Peyer's patch (tissue), 4 donors: ENCODE measurements around the gene DACT2. TPM values are rescaled to one million over a fixed set of nuclear protein-coding genes. Genes with fewer than 3 reads are reported as not detected.
"Not testable (repeated sequence)": the region's sequence is repeated elsewhere in the genome, so short reads cannot be mapped to it uniquely, and the experiment has no call there.

Source experiments
- DNase-seq, 3 donors: peaks; one replicate each; pipeline ENCODE4 v3.0.0-alpha.2; 2017 to 2019
- H3K27ac ChIP-seq, 4 donors: fragments of 200-600 bp; sonication (generic); one replicate each; pipeline ENCODE4 v1.5.1; 2016 to 2019
- H3K27me3 ChIP-seq, 2 donors: fragments of 200-600 bp; sonication (generic); one replicate each; pipeline ENCODE4 v1.5.1; 2019
- H3K36me3 ChIP-seq, 3 donors: fragments of 200-600 bp; sonication (generic); one replicate each; pipeline ENCODE4 v1.5.1; 2016 to 2019
- H3K4me1 ChIP-seq, 4 donors: fragments of 200-600 bp; sonication (generic); one replicate each; pipeline ENCODE4 v1.5.1; 2016 to 2019
- H3K4me3 ChIP-seq, 4 donors: fragments of 200-600 bp; sonication (generic); 1 replicate in 3 of 4; 2 replicates in 1 of 4; pipeline ENCODE4 v1.5.1; 2016 to 2019; ENCODE audit warnings: mild to moderate bottlenecking in 1 of 4
- H3K9me3 ChIP-seq, 4 donors: fragments of 200-600 bp; sonication (generic); one replicate each; pipeline ENCODE4 v1.5.1; 2016 to 2019; ENCODE audit warnings: mild to moderate bottlenecking in 1 of 4
- CTCF ChIP-seq, 6 experiments: fragments of 450-650 bp in 4 of 6; fragments of 200-600 bp in 2 of 6; sonication (generic) in 1 of 6; IDR thresholded peaks; one replicate each; pipeline ENCODE4 v1.5.1; 2017 to 2019; ENCODE audit warnings: antibody characterized with exemption in 6 of 6, mild to moderate bottlenecking in 3 of 6, moderate library complexity in 1 of 6
- POLR2A ChIP-seq, 2 donors: fragments of 450-650 bp; IDR thresholded peaks; one replicate each; pipeline ENCODE4 v1.5.1; 2017; ENCODE audit warnings: antibody characterized with exemption in 2 of 2, mild to moderate bottlenecking in 2 of 2, moderate library complexity in 2 of 2
- total RNA-seq, 4 donors: library from RNA; depleted of rRNA; stranded (reverse); fragments of >200 nt; gene quantifications; one replicate each; pipeline ENCODE4 v1.1.0, GENCODE V29; 2016

Gene DACT2
- total RNA-seq, 4 donors from 2014 or later = 0.35 to 2.7 (median 1.8) TPM

GRCh38 chr6:168284187-168284586, 35.4 kb downstream of the DACT2 start:
- no peak overlapping the region for H3K27ac ChIP-seq
- H3K4me1 ChIP-seq = no peaks in the 10 kb centered on the region
- no peak for TF ChIP-seq POLR2A (IDR thresholded peaks at IDR 0.05)
- no peak for TF ChIP-seq CTCF (IDR thresholded peaks at IDR 0.05)
- DNase-seq = peak in 1 of 3 donors; percentile 27
- no peaks in the 10 kb centered on the region for H3K36me3 ChIP-seq
- H3K4me3 ChIP-seq = no peak overlapping the region
- no peaks in the 10 kb centered on the region for H3K27me3 ChIP-seq
- H3K9me3 ChIP-seq = no peaks in the 10 kb centered on the region

DNA sequence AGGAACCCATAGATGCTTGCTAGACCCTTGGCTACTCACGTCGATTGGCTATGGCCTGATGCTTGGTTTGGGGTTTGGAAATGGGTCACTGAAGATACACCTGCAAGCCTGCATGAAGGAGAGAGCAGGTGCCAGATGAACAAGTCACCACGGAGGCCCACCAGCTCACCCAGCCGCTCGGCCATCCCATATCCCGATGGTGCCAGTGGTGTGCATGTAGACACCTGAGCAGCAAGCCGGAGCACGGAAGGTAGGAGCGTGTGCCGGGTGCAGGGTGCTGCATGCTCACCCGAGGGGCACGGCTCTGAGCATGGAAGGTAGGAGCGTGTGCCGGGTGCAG, 35.9 kb downstream of the DACT2 start:
- Histone ChIP-seq H3K9me3 (no peaks in the 10 kb centered on the region), H3K4me3 (no peak overlapping the region), H3K27ac (no peak overlapping the region), H3K36me3 (no peaks in the 10 kb centered on the region), H3K4me1 (no peaks in the 10 kb centered on the region), H3K27me3 (no peaks in the 10 kb centered on the region)
- TF ChIP-seq CTCF (IDR thresholded peaks at IDR 0.05) = no peak
- TF ChIP-seq POLR2A (IDR thresholded peaks at IDR 0.05) = no peak
- DNase-seq = peak in 1 of 3 donors; percentile 26

- H3K9me3 ChIP-seq = no peaks in the 10 kb centered on the region
- H3K4me3 ChIP-seq = no peak overlapping the region
- peak in 2 of 3 donors; percentile 66 to 82 for DNase-seq
- H3K4me1 ChIP-seq = no peaks in the 10 kb centered on the region
- no peaks in the 10 kb centered on the region for H3K36me3 ChIP-seq
- peak in 3 of 6 experiments; percentile 18 to 38 (median 23) for TF ChIP-seq CTCF (IDR thresholded peaks at IDR 0.05)
- no peak for TF ChIP-seq POLR2A (IDR thresholded peaks at IDR 0.05)
- H3K27ac ChIP-seq = no peak overlapping the region
- H3K27me3 ChIP-seq = no peaks in the 10 kb centered on the region
These were observed 36.4 kb downstream of the DACT2 start for GRCh38 chr6:168282985-168283685.

DNA sequence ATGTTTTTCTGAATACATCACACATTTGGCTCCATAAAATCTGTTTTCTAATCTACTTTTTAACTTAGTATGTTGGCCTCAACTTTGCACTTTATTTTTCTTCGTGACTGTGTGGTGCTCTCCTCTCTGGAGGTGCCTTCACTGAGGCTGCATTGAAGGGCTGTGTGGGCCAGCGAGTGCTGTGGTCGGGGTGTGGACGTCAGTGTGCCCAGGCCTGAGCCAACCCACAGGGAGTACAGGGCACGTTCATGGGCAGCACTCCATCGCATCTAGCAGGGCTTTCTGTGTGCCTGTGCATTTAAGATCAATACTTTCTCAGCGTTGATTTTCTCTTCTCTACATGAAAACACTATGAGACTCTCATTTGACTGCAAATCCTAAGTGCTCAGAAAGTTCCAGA, 37.8 kb downstream of the DACT2 start:
- Histone ChIP-seq H3K4me3 (no peak overlapping the region), H3K4me1 (no peaks in the 10 kb centered on the region), H3K27ac (no peak overlapping the region), H3K36me3 (no peaks in the 10 kb centered on the region), H3K27me3 (no peaks in the 10 kb centered on the region), H3K9me3 (no peaks in the 10 kb centered on the region)
- TF ChIP-seq CTCF (IDR thresholded peaks at IDR 0.05) (no peak), POLR2A (IDR thresholded peaks at IDR 0.05) (no peak)
- no peak for DNase-seq

DNA sequence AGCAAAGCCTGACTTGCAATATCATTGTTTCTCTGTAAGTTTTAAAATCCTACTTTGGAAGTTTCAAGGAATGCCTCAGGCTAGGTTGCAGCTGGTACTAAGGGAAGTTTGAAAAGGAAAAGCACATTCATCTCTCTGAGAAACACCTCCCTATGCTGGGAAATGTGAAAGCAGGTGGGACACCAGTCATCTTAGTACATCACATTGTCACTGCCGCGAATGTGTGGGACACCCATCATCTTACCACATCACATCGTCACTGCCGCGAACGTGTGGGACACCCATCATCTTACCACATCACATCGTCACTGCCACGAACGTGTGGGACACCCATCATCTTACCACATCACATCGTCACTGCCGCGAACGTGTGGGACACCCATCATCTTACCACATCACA, 38.3 kb downstream of the DACT2 start:
- H3K36me3 ChIP-seq, H3K27ac ChIP-seq, H3K4me3 ChIP-seq, H3K9me3 ChIP-seq, H3K4me1 ChIP-seq, H3K27me3 ChIP-seq, DNase-seq: not testable (repeated sequence)

DNA sequence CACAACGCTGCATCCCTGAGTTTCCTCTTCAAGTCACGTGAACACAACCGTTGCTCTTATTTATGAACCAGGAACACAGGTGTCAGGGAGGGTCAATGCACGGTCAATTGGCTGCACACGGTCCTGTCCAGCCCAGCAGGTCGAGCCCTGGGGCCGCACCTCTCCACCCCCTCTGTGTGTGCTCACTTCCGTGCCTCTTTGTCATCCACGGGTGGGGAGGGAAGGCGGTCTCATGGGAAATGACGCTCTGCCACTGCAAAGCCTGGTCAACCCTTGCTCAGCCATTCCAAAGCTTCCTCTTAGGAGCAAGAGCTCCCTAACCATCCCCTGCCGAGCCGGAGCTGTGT, 38.7 kb downstream of the DACT2 start:
- TF ChIP-seq CTCF (IDR thresholded peaks at IDR 0.05) (no peak), POLR2A (IDR thresholded peaks at IDR 0.05) (no peak)

More for the DNA sequence above, 38.7 kb downstream of the DACT2 start:
- Histone ChIP-seq H3K4me3 (no peak overlapping the region), H3K27me3 (no peaks in the 10 kb centered on the region), H3K4me1 (no peaks in the 10 kb centered on the region), H3K36me3 (no peaks in the 10 kb centered on the region), H3K9me3 (no peaks in the 10 kb centered on the region), H3K27ac (no peak overlapping the region)
- DNase-seq = peak in 1 of 3 donors; percentile 19
